Urinary bladder (tissue), 4 donors: ENCODE results near the gene DAGLA. TPM values are rescaled to one million over a fixed set of nuclear protein-coding genes. Genes with fewer than 3 reads are reported as not detected.

Experiments used
- DNase-seq: peaks from one replicate; pipeline ENCODE4 v3.0.0-alpha.2; 2015; ENCODE audit errors: extremely low spot score
- H3K27ac ChIP-seq: one replicate; pipeline ENCODE4 v1.5.1; 2013; ENCODE audit warnings: low read depth, mild to moderate bottlenecking, moderate library complexity
- H3K36me3 ChIP-seq: one replicate; pipeline ENCODE4 v1.6.1; 2013; ENCODE audit warnings: mild to moderate bottlenecking, moderate library complexity; ENCODE audit not compliant: insufficient read depth
- H3K4me1 ChIP-seq: one replicate; pipeline ENCODE4 v1.6.1; 2013; ENCODE audit warnings: mild to moderate bottlenecking, moderate library complexity; ENCODE audit not compliant: insufficient read depth
- H3K4me3 ChIP-seq: one replicate; pipeline ENCODE4 v1.5.1; 2013; ENCODE audit warnings: low read depth, low read length
- WGBS: extraction: QIAGEN DNeasy Blood & Tissue Kit; methylation state at CpG from one replicate; pipeline ENCODE4 v1.1.7; 2013; 5-methylcytosine and 5-hydroxymethylcytosine counted together
- polyA plus RNA-seq: library from polyadenylated mRNA; stranded (reverse); fragments of 200-250 nt; gene quantifications from one replicate; pipeline ENCODE4 v1.2.3, GENCODE V29; 2013
- total RNA-seq: library from RNA; depleted of rRNA; stranded (reverse); fragments of >200 nt; gene quantifications from one replicate; pipeline ENCODE4 v1.2.3, GENCODE V29; 2014
- donor health status: healthy with polysubstance abuse.
- donor health status: healthy.

Gene DAGLA
- total and polyA plus RNA-seq, 2 donors = 1.8 to 2.5 TPM

GRCh38 chr11:61783717-61784505 lies 103.7 kb downstream of the DAGLA start:
- no peak for DNase-seq
- Histone ChIP-seq H3K27ac (no peak overlapping the region), H3K36me3 (peaks cover 9% of the 10 kb centered on the region), H3K4me1 (no peaks in the 10 kb centered on the region), H3K4me3 (no peak overlapping the region)
- 59% methylated on average over 13 of the region's 13 CpGs for WGBS

DNA sequence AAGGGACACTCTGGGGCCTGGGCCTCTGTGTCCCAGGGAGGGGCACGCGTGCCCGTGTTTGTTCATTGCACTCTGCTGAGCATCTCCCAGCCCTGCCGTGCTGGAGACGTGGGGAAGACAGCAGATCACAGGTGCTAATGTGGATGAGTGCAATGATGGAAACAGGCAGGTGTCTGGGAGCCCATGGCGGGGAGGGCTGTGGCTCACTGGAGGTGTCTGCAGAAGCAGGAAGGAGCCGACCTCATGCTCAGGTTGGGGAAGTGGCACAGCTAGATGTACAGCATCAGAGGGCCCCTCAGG lies 104.3 kb downstream of the DAGLA start:
- Histone ChIP-seq H3K36me3 (peaks cover 9% of the 10 kb centered on the region), H3K4me1 (no peaks in the 10 kb centered on the region), H3K4me3 (no peak overlapping the region), H3K27ac (no peak overlapping the region)
- whole genome bisulfite sequencing = 77% methylated on average over 7 of the region's 7 CpGs
- DNase-seq = no peak

- H3K36me3 ChIP-seq = peaks cover 9% of the 10 kb centered on the region
- no peak overlapping the region for H3K4me3 ChIP-seq
- H3K4me1 ChIP-seq = no peaks in the 10 kb centered on the region
- WGBS = 85% methylated on average over 11 of the region's 11 CpGs
- no peak for DNase-seq
- H3K27ac ChIP-seq = no peak overlapping the region
Measured at GRCh38 chr11:61785837-61786402, 105.7 kb downstream of the DAGLA start.

- WGBS = 37% methylated on average over 9 of the region's 9 CpGs
- peaks cover 9% of the 10 kb centered on the region for H3K36me3 ChIP-seq
- no peak overlapping the region for H3K4me3 ChIP-seq
- no peak overlapping the region for H3K27ac ChIP-seq
- no peak for DNase-seq
- H3K4me1 ChIP-seq = no peaks in the 10 kb centered on the region
Measured at GRCh38 chr11:61787928-61788491, 107.8 kb downstream of the DAGLA start.

DNA sequence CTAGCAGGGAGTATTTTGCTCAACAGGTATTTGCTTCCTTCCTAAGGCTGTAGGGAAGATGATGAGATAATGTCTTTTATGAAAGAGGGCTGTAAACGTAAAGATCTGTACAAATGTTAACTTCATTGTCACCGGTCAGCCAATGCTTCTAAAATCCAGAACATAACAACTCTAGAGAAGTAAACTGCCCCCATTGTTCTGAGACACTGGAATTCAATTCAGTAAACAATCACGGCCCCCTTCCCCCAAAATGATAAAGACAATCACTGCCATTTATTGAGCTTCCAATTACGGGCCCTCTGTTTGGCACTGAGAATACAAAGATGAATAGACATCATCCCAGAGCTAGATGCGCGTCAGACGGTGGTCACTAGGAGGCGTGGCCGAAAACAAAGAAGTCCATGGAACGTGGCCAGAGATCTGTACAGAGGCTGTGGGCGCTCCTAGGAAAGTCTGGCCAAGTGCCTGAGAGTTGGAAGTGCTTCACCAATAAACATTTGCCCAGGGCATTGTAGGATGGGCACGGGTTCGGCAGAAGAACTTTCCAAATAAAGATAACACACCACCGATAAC lies 111.6 kb downstream of the DAGLA start:
- WGBS = 2% methylated on average over 14 of the region's 14 CpGs
- no peaks in the 10 kb centered on the region for H3K4me1 ChIP-seq
- DNase-seq = peak; percentile 73
- peaks cover 9% of the 10 kb centered on the region for H3K36me3 ChIP-seq
- H3K27ac ChIP-seq = no peak overlapping the region
- H3K4me3 ChIP-seq = peak overlapping the region; percentile 66

DNA sequence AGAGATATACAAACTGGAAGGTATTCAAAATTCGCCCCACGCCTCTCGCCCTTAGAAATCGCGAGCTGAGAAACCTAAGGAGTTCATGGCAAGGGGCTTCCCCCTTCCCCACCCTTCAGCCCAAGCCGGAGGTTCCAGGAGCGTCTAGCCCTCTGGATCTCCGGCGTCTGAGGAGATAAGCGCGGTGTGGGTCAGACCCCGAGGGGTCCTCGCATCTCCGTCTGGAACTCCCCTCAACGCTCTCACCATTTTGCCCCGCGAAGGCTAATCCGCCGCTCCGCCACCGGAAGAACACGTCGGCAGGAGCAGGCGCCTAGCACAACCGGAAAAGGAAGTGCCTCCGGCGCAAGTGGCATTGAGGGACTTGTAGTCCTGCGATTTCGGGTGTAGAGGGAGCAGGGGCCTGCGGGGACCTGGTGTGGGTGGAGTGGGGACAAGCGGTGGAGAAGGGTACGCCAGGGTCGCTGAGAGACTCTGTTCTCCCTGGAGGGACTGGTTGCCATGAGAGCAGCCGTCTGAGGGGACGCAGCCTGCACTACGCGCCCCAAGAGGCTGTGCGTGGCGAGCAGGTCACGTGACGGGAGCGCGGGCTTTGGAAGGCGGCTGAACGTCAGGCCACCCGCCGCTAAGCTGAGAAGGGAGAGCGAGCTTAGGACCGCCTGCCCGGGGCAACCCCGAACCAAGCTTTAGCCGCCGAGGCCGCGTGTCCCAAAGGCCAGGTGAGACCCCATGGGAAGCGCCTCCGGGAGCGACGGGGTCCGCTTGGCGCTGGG lies 112.3 kb downstream of the DAGLA start, which contains the start of the genes FEN1 and TMEM258:
FEN1 (plus strand) TSS at position 602 of the 773 bp plus-strand sequence. CDS start 2,451 bp downstream, outside the sequence.
TMEM258 (minus strand) TSS at position 290 of the 773 bp plus-strand sequence; CDS start at position 249, 41 bp downstream.
- peaks cover 9% of the 10 kb centered on the region for H3K36me3 ChIP-seq

DNA sequence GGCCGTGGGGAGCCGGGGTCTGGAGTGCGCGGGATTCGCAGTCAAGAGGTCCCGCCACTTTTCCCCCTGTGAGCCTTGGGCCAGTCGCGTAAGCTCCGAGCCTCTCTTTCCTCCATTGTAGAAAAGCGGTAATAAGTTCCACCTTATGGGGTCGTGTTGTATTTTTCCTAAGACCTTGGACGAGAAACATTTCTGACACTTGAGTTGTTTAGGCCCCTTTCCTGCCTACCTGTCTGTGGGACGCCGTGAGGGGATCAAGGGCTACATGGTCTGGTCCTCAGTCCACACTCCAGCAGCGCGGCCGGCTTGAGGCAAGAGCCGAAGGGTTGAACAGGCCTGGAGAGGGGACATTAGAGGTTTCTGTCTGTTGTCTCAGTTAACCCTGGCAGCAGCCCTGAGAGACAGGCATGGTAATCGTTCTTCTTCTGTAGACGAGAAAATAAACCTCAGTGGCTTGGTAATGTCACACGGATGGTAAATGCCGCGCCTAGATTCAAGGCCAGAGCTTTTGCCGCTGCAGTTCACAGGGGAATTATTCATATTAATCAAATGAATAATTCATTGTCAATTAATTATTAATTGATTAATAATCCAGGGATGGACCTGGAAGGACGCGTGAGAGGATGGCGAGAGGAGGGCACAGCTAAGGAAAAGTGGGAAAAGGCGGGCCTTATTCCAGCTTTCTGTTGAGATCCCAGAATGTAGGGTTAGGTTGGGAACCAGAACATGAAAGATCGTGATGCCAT lies 113.1 kb downstream of the DAGLA start:
- WGBS = 3% methylated on average over 29 of the region's 29 CpGs
- peaks cover 3% of the 10 kb centered on the region for H3K36me3 ChIP-seq
- H3K4me1 ChIP-seq = no peaks in the 10 kb centered on the region
- H3K27ac ChIP-seq = no peak overlapping the region
- DNase-seq = no peak
- peak overlapping the region; percentile 66 for H3K4me3 ChIP-seq

More for the DNA sequence above, 112.3 kb downstream of the DAGLA start, which contains the start of the genes FEN1 and TMEM258:
- Histone ChIP-seq H3K27ac (peak within 1 kb of the TSS; percentile 82), H3K4me1 (no peaks in the 10 kb centered on the region), H3K4me3 (peak within 1 kb of the TSS; percentile 66)
- WGBS = under 1% methylated on average over 61 of the region's 61 CpGs
- DNase-seq = peak; percentile 90

- Histone ChIP-seq H3K4me1 (no peaks in the 10 kb centered on the region), H3K4me3 (no peak overlapping the region), H3K27ac (no peak overlapping the region), H3K36me3 (no peaks in the 10 kb centered on the region)
- no peak for DNase-seq
- 50% methylated on average over 3 of the region's 3 CpGs for WGBS
Measured at GRCh38 chr11:61793829-61794204, 113.6 kb downstream of the DAGLA start.

DNA sequence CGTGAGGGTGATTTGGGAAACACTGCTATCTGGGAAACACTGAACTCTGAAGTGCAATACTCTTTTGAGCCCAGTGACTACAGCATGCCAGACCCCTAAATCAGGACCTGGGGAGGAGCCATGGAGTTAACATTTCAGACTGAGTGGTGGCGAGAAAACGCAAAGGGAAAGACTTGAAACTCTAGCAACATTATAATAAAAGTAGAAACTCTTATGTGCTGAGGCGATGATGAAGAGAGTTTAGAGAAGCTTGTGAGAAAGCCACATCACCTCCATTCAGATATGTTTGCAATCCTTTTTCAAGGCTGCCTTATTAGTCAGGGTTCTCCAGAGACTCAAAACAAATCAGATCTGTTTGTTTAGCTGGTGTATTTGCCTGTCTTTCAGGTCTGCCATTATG lies 114.4 kb downstream of the DAGLA start:
- no peaks in the 10 kb centered on the region for H3K4me1 ChIP-seq
- H3K27ac ChIP-seq = no peak overlapping the region
- DNase-seq = no peak
- no peak overlapping the region for H3K4me3 ChIP-seq
- WGBS = 87% methylated on average over 4 of the region's 4 CpGs
- no peaks in the 10 kb centered on the region for H3K36me3 ChIP-seq

DNA sequence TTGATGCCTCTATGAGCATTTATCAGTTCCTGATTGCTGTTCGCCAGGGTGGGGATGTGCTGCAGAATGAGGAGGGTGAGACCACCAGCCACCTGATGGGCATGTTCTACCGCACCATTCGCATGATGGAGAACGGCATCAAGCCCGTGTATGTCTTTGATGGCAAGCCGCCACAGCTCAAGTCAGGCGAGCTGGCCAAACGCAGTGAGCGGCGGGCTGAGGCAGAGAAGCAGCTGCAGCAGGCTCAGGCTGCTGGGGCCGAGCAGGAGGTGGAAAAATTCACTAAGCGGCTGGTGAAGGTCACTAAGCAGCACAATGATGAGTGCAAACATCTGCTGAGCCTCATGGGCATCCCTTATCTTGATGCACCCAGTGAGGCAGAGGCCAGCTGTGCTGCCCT lies 115.3 kb downstream of the DAGLA start:
- no peak for DNase-seq
- no peak overlapping the region for H3K4me3 ChIP-seq
- no peaks in the 10 kb centered on the region for H3K4me1 ChIP-seq
- no peak overlapping the region for H3K27ac ChIP-seq
- WGBS = 83% methylated on average over 12 of the region's 12 CpGs
- no peaks in the 10 kb centered on the region for H3K36me3 ChIP-seq

DNA sequence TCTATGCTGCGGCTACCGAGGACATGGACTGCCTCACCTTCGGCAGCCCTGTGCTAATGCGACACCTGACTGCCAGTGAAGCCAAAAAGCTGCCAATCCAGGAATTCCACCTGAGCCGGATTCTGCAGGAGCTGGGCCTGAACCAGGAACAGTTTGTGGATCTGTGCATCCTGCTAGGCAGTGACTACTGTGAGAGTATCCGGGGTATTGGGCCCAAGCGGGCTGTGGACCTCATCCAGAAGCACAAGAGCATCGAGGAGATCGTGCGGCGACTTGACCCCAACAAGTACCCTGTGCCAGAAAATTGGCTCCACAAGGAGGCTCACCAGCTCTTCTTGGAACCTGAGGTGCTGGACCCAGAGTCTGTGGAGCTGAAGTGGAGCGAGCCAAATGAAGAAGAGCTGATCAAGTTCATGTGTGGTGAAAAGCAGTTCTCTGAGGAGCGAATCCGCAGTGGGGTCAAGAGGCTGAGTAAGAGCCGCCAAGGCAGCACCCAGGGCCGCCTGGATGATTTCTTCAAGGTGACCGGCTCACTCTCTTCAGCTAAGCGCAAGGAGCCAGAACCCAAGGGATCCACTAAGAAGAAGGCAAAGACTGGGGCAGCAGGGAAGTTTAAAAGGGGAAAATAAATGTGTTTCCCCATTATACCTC lies 115.8 kb downstream of the DAGLA start:
- H3K4me1 ChIP-seq = no peaks in the 10 kb centered on the region
- 90% methylated on average over 18 of the region's 18 CpGs for WGBS
- no peak overlapping the region for H3K4me3 ChIP-seq
- DNase-seq = no peak
- H3K36me3 ChIP-seq = no peaks in the 10 kb centered on the region
- no peak overlapping the region for H3K27ac ChIP-seq
